ENCODE data around the gene COX14.

DNA sequence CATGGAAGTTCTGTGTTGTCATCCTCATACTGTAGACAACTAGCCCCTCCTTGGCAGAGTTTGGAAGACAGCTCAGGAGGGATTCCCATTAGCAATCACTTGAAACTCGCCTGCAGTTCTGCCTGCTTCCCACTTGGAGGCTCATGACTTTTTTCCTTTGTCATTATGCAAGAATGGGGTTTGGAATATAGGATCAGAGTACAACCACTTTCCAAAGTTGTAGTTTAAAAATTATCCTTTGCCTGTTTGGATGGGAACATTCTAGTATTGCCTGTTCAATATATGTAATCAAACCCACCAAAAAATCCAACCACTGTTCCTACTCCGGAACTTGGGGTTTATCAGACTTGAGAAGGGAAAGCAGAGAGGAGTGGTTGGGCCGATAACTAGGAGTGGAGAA is 10.4 kb upstream of the COX14 start:
- TF ChIP-seq, protein P1, sequence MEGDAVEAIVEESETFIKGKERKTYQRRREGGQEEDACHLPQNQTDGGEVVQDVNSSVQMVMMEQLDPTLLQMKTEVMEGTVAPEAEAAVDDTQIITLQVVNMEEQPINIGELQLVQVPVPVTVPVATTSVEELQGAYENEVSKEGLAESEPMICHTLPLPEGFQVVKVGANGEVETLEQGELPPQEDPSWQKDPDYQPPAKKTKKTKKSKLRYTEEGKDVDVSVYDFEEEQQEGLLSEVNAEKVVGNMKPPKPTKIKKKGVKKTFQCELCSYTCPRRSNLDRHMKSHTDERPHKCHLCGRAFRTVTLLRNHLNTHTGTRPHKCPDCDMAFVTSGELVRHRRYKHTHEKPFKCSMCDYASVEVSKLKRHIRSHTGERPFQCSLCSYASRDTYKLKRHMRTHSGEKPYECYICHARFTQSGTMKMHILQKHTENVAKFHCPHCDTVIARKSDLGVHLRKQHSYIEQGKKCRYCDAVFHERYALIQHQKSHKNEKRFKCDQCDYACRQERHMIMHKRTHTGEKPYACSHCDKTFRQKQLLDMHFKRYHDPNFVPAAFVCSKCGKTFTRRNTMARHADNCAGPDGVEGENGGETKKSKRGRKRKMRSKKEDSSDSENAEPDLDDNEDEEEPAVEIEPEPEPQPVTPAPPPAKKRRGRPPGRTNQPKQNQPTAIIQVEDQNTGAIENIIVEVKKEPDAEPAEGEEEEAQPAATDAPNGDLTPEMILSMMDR (IDR thresholded peaks at IDR 0.05), result peak in 2 of 4 experiments; percentile 17 to 31
- TF ChIP-seq POLR2A (IDR thresholded peaks at IDR 0.05), result no peak

Data from uterus (tissue), 2 donors.